Measurements from ENCODE around the gene KLRC3.
"Not testable (repeated sequence)": the region's sequence is repeated elsewhere in the genome, so short reads cannot be mapped to it uniquely, and the experiment has no call there.

The KLRC3 gene

DNA sequence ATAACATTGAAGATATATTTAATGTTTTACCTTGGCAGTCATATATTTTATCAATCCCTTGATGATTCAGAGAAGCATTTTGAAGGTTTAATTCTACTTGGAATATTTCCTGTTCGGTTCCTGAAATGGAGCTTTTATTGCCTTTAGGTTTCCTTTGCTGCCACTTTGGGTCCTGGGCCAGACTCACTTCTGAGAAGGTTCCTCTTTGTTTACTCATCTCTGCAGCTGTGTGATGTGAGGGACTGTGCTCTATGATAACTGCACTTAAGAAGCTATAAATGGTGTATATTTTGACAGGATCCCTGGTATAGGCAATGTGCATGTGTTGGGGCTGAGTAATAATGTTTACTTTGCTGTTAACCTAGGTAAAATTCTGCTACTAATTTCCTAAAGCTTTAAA lies at the start of gene KLRC3:
Gene KLRC3 (minus strand): TSS at position 262 of the 400 bp plus-strand sequence. CDS start 45 bp downstream, at position 217.
- not testable (repeated sequence) for DNase-seq

DNA sequence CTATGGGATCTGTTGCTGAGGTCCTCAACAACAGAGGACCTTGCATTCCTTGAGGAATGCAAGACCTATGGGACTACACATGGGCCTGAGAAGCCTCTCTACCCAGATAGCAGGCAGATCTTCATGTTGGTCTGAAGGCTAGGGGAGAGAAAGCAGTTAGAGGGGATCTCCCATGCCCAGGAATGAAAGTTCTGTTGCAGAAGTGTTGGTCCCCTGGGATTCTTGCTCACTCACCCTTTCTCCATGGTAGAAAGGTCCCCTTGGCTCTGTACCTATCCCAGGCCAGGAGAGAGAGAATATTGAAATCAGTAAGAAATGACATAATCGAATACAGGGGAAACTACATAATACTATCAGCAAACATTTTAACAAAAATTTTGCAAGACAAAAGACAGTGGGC lies 49.3 kb upstream of the KLRC3 start:
- DNase-seq: no peak

DNA sequence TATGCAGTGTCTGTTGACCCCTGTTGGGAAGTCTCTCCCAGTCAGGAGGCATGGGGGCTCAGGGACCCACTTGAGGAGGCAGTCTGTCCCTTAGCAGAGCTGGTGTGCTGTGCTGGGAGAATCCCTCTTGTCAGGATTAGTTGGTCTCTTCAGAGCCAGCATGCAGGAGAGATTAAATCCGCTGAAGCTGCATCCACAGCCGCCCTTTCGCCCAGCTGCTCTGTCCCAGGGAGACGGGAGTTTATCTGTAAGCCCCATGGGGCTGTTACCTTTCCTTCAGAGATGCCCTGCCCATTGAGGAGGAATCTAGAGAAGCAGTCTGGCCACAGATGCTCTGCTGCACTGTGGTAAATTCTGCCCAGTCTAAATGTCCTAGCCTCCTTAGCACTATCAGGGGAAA lies 45.9 kb upstream of the KLRC3 start:
- no peak for DNase-seq

DNA sequence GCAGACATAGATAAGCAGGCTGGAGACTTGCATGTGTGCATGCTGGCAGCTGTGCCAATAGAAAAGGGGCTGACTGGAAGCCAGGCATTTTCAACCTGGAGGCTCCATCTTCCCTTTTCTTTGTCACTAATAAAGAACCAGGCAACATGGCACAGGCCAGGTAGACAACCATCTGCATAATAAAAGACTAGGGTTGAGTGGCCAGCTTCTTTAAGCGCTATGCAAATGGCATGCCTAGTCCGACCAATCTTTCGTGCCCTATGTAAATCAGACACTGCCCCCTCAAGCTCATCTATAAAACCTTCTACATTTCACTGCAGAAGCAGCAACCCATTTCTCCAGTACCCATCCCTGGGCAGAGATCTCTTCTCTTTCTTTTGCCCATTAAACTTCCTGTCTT lies 37.4 kb upstream of the KLRC3 start:
- DNase-seq: no peak

DNA sequence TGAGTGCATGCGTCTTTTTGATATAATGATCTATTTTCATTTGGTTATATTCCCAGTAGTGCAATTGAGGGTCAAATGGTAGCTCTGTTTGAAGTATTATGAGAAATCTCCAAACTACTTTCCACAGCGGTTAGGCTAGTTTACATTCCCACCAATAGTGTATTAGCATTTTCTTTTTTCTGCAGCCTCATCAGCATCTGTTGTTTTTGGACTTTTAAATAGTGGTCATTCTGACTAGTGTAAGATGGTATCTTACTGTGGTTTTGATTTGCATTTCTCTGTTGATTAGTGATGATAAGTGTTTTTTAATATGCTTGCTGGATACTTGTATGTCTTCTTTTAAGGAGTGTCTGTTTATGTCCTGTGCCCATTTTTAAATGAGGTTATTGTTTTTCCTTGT lies 36.5 kb upstream of the KLRC3 start:
- no peak for DNase-seq

DNA sequence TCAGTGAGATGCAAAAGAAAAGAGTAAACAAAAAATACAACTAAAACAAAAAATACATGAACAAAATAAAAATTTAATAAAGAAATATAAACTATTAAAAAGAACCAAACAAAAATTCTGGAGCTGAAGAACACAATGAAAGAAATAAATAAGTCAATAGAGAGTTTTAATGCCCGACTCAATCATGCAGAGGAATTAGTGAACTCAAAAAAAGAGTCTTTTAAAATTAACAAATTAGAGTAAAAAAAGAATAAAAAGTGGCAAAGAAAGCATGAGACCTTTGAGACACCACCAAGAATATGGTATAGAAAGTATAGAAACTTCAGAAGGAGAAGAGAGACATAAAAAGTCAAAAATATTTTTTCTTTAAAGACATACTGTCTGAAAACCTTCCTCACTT lies 35.4 kb upstream of the KLRC3 start:
- DNase-seq: no peak

DNA sequence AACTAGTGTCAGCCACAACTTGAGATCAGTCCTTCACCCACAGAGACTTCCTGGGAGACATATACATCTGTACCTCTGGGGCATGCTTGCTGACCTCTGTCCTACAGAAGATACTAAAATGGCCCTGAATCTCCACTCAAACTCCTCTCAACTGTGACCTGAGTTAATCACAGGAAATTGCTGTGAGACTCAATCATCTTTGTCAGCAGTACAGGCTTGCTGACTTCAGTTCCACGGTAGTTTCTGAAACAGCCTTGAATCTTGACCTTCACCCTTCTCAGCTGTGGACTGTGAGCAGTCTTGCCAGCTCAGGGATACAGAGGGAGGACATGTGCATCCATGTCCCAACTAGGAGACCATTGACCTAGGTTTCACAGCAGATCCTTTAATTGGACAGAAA lies 34.1 kb upstream of the KLRC3 start:
- DNase-seq: peak; percentile 24

DNA sequence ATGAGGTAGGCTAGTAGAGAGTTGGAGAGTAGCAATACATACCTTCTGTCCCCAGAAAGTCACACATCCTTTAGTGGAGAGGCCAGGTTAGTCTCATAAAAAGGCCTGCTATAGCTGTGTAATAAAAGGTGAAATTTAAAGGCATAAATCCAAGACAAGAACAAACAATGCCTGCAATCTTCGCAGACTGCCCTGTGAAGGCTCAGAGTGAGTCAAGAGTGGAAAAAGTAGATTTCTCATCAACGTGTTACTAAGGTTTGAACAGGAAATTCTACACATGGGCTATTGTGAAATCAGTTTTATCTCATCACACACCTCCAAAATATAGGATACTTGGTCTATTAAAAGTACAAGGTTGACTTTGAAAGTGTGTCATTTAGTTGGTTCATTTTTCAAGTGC lies 32.8 kb upstream of the KLRC3 start, which contains the start of gene KLRC1:
Gene KLRC1 (minus strand): TSS at position 222 of the 400 bp plus-strand sequence. CDS start 2,221 bp downstream, outside the sequence.
- no peak for DNase-seq

DNA sequence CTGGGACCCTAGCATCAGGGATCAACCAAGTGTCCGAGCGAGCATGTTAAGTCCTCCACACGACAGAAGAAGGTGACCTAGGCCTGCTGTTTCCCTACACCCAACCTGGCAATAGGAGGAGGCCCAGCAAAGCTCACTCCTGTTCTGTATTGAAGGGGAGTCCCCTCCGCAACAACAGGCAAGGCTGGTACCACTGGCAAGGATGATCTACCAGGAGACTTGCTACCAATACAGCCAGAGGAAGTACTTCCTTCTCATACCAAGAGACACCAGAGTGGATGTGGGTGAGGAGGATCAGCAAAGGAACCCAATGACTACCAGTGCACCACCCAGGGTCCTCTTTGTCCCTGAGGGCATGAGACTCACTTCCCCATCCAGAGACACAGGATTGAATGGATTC lies 27.8 kb upstream of the KLRC3 start:
- DNase-seq: no peak

DNA sequence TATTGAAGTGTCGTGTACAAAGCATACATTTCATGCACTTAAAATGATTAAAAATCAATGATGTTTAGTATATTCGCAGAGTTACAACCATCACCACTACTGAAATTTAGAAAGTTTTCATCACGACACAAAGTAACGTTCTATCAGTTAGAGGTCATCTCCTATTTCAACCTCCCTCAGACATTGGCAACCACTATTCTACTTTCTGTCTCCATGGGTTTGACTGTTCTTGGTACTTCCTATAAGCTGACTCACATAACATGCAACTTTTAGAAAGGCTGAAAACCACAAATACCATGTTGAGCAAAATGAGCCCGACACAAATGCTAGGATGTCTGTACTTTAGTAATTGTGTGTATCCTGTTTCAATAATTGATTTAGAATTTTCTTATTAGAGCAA lies 25.7 kb upstream of the KLRC3 start:
- not testable (repeated sequence) for DNase-seq

DNA sequence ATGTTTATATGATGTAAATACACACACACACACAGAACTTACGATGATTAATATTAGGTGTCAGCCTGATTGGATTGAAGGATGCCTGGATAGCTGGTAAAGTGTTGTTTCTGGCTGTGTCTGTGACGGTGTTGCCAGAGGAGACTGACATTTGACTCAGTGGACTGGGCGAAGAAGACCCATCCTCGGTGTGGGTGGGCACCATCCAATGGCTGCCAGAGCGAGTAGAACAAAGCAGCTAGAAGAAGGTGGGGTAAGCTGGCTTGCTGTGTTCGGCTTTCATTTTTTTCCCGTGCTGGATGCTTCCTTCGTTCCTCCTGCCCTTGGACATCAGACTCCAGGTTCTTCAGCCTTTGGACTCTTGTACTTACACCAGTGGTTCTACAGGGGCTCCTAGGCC lies 20.7 kb upstream of the KLRC3 start:
- DNase-seq: not testable (repeated sequence)

DNA sequence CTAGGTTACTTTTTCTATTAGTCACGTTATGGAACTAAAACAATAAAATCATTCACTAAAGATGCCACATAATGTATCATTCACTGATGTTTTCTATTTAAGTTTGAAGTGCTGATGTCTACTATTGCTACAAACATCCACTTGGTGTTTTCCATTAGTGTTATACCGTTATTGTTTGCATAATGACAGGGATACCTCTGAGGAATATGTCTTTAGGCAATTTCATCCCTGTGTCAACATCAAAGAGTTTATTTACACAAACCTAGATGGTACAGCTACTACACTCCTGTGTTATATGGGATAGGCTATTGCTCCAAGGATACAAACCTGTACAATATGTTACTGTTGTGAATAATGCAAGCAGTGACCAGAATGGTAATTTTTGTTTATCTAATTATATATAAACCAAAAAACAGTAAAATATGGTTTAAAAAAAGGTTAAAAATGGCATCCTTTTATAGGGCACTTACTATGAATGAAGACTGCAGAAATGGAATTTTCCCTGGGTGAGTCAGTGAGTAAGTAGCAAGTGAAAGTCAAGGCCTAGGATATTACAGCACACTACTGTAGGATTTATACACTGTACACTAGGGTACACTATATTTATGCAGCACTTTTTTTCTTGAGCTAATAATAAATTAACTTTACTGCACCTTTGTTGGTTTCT lies 19.3 kb upstream of the KLRC3 start:
- DNase-seq: not testable (repeated sequence)

DNA sequence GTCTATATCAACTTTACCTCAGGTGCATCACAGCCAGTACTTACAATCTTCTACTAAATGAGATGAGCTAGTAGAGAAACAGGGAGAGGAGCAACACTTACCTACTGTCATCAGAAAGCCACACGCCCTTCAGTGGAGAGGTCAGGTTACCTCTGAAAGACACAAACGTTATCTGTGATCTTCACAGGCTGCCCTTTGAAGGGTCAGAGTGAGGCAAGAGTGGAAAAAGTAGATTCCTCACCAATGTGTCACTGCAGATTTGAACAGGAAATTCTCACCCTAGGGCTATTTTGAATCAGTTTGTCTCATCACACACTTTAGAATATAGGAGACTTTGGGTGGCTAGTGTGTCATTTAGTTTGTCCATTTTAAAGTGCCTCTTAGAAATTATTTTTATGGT lies 17.2 kb upstream of the KLRC3 start:
- DNase-seq: not testable (repeated sequence)

DNA sequence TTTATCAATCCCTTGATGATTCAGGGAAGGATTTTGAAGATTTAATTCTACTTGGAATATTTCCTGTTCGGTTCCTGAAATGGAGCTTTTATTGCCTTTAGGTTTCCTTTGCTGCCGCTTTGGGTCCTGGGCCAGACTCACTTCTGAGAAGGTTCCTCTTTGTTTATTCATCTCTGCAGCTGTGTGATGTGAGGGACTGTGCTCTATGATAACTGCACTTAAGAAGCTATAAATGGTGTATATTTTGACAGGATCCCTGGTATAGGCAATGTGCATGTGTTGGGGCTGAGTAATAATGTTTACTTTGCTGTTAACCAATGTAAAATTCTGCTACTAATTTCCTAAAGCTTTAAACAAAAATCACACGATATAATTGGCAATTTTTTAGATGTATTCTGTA lies 15.4 kb upstream of the KLRC3 start, which contains the start of gene KLRC2:
Gene KLRC2 (minus strand): TSS at position 195 of the 400 bp plus-strand sequence. CDS start 24 bp downstream, at position 171.
- not testable (repeated sequence) for DNase-seq

DNA sequence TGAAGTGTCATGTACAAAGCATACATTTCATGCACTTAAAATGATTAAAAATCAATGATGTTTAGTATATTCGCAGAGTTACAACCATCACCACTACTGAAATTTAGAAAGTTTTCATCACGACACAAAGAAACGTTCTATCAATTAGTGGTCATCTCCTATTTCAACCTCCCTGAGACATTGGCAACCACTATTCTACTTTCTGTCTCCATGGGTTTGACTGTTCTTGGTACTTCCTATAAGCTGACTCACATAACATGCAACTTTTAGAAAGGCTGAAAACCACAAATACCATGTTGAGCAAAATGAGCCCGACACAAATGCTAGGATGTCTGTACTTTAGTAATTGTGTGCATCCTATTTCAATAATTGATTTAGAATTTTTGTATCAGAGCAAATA lies 10.2 kb upstream of the KLRC3 start:
- not testable (repeated sequence) for DNase-seq

DNA sequence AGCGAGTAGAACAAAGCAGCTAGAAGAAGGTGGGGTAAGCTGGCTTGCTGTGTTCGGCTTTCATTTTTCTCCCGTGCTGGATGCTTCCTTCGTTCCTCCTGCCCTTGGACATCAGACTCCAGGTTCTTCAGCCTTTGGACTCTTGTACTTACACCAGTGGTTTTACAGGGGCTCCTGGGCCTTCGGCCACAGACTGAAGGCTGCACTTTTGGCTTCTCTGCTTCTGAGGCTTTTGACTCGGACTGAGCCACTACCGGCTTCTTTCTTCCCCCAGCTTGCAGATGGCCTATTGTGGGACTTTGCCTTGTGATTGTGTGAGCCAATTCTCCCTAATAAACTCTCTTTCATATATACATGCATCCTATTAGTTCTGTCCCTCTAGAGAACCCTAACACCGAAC lies 5.5 kb upstream of the KLRC3 start:
- not testable (repeated sequence) for DNase-seq

DNA sequence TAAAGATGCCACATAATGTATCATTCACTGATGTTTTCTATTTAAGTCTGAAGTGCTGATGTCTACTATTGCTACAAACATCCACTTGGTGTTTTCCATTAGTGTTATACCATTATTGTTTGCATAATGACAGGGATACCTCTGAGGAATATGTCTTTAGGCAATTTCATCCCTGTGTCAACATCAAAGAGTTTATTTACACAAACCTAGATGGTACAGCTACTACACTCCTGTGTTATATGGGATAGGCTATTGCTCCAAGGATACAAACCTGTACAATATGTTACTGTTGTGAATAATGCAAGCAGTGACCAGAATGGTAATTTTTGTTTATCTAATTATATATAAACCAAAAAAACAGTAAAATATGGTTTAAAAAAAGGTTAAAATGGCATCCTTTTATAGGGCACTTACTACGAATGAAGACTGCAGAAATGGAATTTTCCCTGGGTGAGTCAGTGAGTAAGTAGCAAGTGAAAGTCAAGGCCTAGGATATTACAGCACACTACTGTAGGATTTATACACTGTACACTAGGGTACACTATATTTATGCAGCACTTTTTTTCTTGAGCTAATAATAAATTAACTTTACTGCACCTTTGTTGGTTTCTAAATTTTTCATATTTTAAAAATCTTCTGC lies 4.0 kb upstream of the KLRC3 start:
- not testable (repeated sequence) for DNase-seq

DNA sequence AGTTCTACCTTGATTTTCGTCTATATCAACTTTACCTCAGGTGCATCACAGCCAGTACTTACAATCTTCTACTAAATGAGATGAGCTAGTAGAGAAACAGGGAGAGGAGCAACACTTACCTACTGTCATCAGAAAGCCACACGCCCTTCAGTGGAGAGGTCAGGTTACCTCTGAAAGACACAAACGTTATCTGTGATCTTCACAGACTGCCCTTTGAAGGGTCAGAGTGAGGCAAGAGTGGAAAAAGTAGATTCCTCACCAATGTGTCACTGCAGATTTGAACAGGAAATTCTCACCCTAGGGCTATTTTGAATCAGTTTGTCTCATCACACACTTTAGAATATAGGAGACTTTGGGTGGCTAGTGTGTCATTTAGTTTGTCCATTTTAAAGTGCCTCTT lies 1.8 kb upstream of the KLRC3 start:
- DNase-seq: not testable (repeated sequence)

DNA sequence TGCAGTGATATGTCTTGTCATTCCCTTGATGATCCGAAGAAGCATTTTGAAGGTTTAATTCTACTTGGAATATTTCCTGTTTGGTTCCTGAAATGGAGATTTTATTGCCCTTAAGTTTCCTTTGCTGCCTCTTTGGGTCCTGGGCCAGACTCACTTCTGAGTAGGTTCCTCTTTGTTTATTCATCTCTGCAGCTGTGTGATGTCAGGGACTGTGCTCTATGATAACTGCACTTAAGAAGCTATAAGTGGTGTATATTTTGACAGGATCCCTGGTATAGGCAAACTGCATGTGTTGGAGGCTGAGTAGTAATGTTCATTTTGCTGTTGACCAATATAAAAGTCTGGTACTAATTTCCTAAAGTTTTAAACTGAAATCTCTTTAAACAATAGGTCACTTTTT lies 11.0 kb downstream of the KLRC3 start, which contains the start of gene KLRC4:
Gene KLRC4 (minus strand): TSS at position 366 of the 400 bp plus-strand sequence. CDS start 182 bp downstream, at position 184.
- no peak for DNase-seq

DNA sequence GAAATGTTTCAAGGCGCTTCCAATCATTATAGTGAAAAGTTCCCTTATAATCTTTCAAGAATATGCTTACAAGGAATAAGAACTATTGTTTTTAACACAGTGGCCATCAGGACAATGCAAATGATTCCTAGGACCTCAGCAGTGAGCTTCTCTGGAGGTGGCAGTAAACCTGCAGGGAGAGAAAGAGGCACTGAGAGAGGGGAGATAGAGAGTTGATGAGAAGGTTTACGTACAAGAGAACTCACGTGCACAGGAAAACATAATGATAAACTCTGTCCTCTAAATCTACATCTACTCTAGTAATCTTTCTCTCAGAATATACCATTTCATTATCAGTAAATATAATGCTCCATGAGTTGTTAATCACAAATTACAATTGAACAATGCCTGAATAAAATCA lies 11.6 kb downstream of the KLRC3 start:
- DNase-seq: no peak

DNA sequence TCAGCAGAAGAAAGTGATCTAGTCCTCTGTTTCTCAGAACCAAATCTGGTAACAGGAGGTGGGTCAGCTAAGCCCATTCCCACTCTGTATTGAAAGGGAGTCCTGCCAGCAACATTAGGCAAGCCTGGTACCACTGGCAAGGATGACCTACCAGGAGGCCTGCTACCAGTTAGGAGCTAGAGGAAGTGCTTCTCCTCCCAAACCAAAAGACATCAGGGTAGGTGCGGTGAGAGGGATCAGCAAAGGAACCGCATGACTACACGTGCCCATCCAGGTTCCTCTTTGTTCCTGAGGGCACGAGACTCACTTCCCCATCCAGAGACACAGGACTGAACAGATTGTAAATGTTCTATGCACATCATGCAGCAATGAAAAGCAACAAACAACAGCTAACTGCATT lies 13.7 kb downstream of the KLRC3 start:
- no peak for DNase-seq

DNA sequence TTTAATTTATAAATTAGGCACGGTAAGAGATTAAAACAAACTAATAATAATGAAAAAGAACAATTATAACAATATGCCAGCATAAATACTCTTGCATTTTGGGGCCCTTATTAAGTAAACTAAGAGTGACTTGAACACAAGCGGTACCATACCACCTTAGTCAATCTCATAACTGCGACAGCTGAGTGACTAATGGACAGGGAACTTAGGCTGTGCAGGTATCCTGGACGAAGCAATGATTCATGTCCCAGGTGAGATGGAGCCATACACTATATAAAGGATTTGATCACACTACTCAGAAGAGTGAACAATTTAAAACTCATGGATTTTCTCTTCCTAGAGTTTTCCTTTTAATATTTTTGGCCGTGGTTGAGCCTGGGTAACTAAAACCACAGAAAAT lies 15.1 kb downstream of the KLRC3 start:
- DNase-seq: no peak

DNA sequence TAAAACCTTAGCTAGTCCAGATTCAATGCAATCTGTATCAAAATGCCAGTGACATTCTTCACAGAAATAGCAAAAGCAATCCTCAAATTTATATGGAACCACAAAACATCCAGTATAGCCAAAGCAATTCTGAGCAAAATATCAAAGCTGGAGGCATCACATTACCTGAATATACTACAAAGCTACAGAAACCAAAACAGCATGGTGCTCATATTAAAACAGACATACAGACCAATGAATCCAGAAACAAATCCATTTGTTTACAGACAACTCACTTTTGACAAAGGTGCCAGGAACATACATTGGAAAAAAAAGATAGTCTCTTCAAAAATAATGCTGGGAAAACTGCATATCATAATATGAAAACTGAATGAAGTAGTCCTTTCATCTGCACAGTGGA lies 15.6 kb downstream of the KLRC3 start:
- DNase-seq: no peak

DNA sequence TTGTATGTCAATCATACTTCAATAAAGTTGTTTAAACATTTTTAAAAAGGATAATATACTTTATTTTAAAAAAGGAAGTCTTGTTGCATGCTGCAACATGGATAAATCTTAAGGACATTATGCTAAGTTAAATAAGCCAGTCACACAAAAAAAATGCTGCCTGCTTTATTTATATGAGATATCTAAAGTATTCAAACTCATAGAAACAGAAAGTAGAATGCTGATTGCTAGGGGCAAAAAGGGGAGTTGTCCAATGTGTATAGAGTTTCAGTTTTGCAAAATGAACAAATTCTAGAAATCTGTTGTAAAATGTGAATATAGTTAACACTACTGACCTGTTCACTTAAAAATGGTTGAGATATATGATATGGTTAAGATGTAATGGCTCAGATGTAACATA lies 19.6 kb downstream of the KLRC3 start:
- DNase-seq: no peak
